HuH-7.5 (cell line): ENCODE data around the gene CCDC188.
A peak's percentile ranks its signal among the peaks of the same experiment; 100 is the strongest.

ENCODE experiments used
- DNase-seq: peaks from one replicate; pipeline ENCODE4 v3.0.0; 2011; ENCODE audit warnings: low spot score

Gene CCDC188

GRCh38 chr22:20184501-20185165, 33.8 kb upstream of the CCDC188 start:
- no peak for DNase-seq

DNA sequence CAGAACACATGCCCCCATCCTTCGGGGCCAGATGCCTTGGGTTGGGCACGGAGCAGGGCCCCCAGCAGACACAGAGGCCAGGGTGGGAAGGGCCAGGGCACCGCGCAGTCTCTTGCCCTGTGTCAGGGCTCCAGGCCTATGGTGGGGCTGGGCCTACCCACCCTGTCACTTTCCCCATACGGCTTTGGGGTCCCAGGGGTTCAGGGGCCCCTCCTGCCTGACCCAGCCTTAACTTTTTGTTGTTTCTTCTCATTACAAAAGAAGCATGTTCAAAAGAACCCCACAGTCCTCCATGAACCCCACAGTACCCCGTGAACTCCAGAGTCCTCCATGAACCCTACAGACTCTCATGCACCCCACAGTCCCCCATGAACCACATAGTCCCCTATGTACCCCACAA, 33.0 kb upstream of the CCDC188 start:
- no peak for DNase-seq

GRCh38 chr22:20183101-20183500, 32.2 kb upstream of the CCDC188 start:
- DNase-seq, result no peak

GRCh38 chr22:20182365-20182764, 31.5 kb upstream of the CCDC188 start:
- no peak for DNase-seq

GRCh38 chr22:20181884-20182236, 31.0 kb upstream of the CCDC188 start:
- DNase-seq, result no peak

- no peak for DNase-seq
Observed at GRCh38 chr22:20181194-20181883, 30.5 kb upstream of the CCDC188 start.

DNA sequence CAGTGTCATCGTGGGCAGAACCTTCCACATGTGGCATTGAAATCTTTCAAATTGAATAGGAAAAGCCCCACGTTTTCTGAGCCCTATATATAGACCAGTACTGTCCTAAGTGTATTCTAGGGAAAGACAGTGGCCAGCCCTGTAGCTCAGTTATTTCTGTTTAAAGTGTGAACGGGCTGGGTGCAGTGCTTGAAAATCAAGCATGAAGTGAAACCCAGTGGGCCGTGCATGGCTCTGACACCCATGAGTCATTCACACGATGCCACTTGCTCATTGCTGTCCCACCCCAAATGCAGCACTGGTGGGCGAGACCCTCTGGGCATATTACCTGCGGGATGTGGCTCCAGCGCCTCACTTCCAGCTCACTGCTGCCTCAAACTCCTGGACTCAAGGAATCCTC, 29.8 kb upstream of the CCDC188 start:
- DNase-seq, result no peak

DNA sequence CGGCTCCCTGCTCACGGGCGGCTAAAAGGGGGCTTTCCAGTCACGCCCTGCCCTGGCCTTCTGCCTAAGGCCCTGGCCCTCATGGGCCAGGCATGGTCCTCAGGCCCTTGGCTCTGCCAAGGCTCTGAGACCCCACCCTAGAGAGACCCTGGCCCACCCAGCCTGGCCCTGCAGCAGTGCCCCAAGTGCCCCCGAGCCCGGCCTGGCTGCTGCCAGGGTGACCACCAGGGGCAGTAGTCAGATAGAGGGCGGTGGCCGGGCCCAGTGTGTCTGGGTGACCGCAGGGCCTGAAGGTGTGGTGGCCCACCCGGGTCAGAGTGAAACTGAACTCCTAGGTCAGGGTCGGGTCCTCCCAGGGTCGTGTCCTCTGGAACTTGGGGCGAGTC, 29.4 kb upstream of the CCDC188 start:
- DNase-seq, result no peak

DNA sequence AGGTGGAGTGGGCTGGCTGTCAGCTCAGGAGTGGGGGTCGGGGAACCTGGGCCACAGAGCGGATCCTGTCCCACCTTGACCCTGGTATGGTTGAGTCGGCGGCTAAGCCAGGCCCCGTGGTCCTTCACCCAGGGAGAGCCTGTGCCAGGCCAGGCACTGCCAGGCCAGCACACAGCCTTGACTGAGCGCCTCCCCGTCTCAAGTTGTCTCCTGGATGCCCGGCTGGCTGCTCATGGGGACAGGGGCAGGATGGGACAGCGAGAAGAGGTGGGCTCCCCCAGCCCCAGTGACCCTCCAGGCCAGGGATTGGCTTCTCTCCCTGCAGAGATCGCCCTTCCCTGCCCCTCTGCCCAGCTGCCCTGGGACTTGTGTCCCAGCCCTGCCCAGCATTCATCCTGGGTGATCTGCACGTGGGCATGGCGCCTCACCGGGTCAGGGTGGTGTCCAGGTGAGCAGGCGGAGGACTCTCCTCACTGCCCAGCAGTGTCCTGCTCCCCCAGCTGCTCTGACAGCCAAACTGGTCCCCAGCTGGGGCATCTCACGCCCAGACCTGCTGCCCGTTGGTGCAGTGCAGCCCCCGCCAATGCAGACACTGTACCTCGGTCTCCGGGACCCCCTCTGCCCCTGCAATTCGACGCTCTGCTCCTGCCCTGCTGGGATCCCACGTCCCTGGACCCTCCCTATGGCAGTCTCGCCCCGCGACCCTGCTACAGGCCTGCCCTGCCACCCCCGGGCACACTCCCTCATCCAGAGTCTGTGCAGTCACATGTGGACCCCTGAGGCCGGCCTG, 28.8 kb upstream of the CCDC188 start:
- no peak for DNase-seq

DNA sequence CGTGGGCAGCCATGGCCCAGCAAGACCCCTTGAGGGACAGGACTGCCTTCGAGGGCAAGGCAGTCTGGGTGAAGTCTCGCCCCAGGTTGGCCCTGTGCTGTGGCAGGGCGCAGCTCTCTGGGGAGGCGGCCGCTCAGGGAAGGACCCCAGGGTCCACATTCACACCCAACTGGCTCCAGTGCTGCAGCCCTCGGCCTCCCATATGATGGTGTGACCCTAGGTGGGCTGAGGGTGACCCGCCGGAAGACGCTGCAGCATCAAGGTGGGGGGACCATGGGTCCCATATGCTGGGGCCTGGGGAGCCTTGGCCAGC, 28.0 kb upstream of the CCDC188 start:
- DNase-seq, result no peak

- DNase-seq, result no peak
Observed at GRCh38 chr22:20178075-20178914, 27.4 kb upstream of the CCDC188 start.

- DNase-seq, result no peak
Observed at GRCh38 chr22:20177217-20177911, 26.5 kb upstream of the CCDC188 start.

GRCh38 chr22:20176421-20177085, 25.7 kb upstream of the CCDC188 start:
- DNase-seq, result no peak

- no peak for DNase-seq
Observed at GRCh38 chr22:20175597-20175900, 24.7 kb upstream of the CCDC188 start.

GRCh38 chr22:20174785-20175596, 24.1 kb upstream of the CCDC188 start:
- peak; percentile 66 for DNase-seq

GRCh38 chr22:20173772-20174171, 22.9 kb upstream of the CCDC188 start:
- no peak for DNase-seq

GRCh38 chr22:20173246-20173645, 22.4 kb upstream of the CCDC188 start:
- no peak for DNase-seq

DNA sequence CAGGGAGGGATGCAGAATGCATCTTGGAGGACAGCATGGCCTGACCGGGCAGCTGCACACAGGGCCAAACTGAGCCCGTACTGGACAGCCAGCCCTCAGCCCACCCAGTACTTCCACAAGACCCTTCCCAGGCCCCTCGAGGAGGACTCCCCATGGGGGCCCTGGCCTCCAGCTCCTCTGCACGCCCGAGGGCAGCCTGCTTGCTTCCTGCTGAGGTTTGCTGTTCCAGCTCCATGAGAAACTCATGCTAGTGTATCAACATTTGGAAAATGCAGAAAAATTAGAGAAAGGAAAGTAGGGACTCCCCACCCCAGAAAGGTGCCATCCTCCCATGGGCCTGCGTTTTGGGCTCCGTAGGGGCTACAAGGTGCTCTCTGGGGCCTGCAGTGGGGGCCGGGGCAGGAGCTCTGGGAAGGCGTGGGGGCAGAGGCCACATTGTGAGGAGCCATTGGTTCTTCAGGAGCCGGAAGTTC, 21.3 kb upstream of the CCDC188 start:
- DNase-seq, result no peak

GRCh38 chr22:20171288-20172140, 20.7 kb upstream of the CCDC188 start:
- no peak for DNase-seq

DNA sequence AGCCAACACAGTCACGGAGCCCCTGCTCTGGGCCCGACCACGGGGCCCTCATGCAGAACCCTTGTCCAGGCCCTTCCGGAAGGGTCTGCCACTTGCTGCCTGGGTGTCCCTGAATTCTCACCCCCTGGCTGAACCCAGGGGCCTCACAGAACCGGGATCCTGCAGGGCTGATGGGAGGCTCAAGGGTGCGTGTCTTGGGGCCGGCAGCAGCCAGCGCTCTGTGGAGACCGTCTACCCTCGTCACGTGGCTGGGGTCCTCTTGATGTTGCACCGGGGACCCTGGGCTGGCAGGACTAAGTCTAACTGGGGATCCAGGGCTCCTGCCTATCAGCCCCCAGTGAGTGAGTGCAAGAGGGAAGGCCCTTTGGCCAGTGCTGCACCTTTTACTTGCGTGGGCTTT, 19.3 kb upstream of the CCDC188 start:
- DNase-seq, result no peak
